ENCODE results near the gene MSI2. TPM values are rescaled to one million over a fixed set of nuclear protein-coding genes. Genes with fewer than 3 reads are reported as not detected.

Gene MSI2
- total and polyA plus RNA-seq, 2 donors (not counting 3 experiments of a cell fraction or from before 2014, with no cell fraction given): 20.9 to 59.3 TPM

DNA sequence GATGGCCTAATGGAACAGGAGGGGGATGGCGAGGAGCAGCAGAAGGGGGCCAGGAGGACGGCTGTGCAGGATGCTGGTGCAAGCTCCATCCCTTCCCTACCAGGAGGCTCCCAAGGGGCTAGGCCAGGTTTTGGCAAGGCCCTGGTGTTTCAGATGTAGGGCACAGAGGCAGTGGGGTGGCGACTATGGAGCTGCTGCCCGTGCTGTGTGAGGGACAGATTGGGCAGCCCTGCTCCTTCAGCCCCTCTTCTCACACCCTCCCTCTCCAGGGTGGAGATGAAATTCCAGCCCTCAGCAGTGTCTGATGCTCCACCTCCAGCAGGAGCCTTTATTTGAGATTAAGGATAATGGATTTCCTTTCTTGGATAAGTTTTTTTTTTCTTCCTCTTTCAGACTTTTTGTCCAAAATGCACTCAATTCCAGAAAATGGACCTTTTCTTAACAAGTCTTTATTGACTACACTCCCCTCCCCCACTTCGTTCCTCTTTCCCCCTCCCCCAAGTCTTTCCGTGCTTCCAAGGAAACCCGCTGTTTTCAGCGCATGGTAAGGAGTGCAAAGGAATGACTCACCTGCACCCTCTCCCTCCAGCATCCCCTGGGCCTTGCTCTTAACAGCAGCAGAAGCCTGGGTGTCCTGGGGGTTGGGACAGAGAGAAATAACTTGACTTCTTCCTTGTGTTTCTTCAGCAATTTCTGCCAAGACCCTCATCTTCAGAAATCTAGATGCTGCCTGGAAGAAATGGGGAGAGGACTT lies 393.6 kb downstream of the MSI2 start:
- Histone ChIP-seq H3K4me2 (ENCODE audit: insufficient read depth, low read length) (no peak overlapping the region), H3K36me3 (ENCODE audit: control insufficient read depth in 2 of 2, extremely low read depth in 1 of 2, insufficient read depth in 2 of 2, low read length in 2 of 2) (no peaks in the 10 kb centered on the region), H2AFZ (ENCODE audit: low read depth, low read length) (no peak overlapping the region), H3K9ac (replicated peaks; ENCODE audit: extremely low read depth, insufficient read depth, low read length) (no peak overlapping the region), H4K20me1 (replicated peaks; ENCODE audit: control insufficient read depth, extremely low read depth, insufficient read depth, low read length) (no peaks in the 10 kb centered on the region), H3K9me1 (replicated peaks; ENCODE audit: control insufficient read depth, extremely low read depth, insufficient read depth, low read length) (no peaks in the 10 kb centered on the region), H3K4me3 (replicated peaks in 1 of 3; ENCODE audit: insufficient read depth in 1 of 3, low read depth in 1 of 3, low read length in 3 of 3) (no peak overlapping the region), H3K27me3 (ENCODE audit: control insufficient read depth in 2 of 2, insufficient read depth in 2 of 2, low read length in 2 of 2) (no peaks in the 10 kb centered on the region), H3K27ac (ENCODE audit: insufficient read depth, low read depth, low read length) (no peak overlapping the region), H3K9me3 (replicated peaks; ENCODE audit: control insufficient read depth, insufficient read depth, low read length) (no peaks in the 10 kb centered on the region), H3K4me1 (ENCODE audit: control insufficient read depth, extremely low read depth, insufficient read depth, low read length) (no peaks in the 10 kb centered on the region), H3K79me2 (ENCODE audit: control insufficient read depth, insufficient read depth, low read length) (no peaks in the 10 kb centered on the region)
- FAIRE-seq: no peak
- POLR2A ChIA-PET: no interaction called here
- DNase-seq (ENCODE audit: low read depth, low spot score): no peak
- CTCF ChIA-PET: no interaction called here
- intact Hi-C loops (cut with micrococcal nuclease): no loop called here
- no peak for TF ChIP-seq GATA2 (IDR thresholded peaks at IDR 0.05; ENCODE audit: insufficient read depth, insufficient read length, low read depth, low read length)
- TF ChIP-seq POLR2AphosphoS5 (IDR thresholded peaks at IDR 0.05; ENCODE audit: insufficient read depth, low read depth, low read length): no peak
- no peak for TF ChIP-seq FOS (IDR thresholded peaks at IDR 0.05; ENCODE audit: borderline replicate concordance, insufficient read depth, low read length)
- no peak for TF ChIP-seq MYC (IDR thresholded peaks at IDR 0.05; ENCODE audit: low read depth, low read length)
- TF ChIP-seq JUN (IDR thresholded peaks at IDR 0.05; ENCODE audit: borderline replicate concordance, insufficient read depth, insufficient read length, low read depth): no peak
- no peak for TF ChIP-seq POLR2A (IDR thresholded peaks at IDR 0.05; ENCODE audit: low read depth, low read length)
- TF ChIP-seq, protein P1, sequence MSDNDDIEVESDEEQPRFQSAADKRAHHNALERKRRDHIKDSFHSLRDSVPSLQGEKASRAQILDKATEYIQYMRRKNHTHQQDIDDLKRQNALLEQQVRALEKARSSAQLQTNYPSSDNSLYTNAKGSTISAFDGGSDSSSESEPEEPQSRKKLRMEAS (IDR thresholded peaks at IDR 0.05; ENCODE audit: insufficient read depth, insufficient read length): no peak
- no peak for TF ChIP-seq EZH2 (IDR thresholded peaks at IDR 0.05; ENCODE audit: borderline replicate concordance, low read depth, low read length, severe bottlenecking)
- TF ChIP-seq, protein P2, sequence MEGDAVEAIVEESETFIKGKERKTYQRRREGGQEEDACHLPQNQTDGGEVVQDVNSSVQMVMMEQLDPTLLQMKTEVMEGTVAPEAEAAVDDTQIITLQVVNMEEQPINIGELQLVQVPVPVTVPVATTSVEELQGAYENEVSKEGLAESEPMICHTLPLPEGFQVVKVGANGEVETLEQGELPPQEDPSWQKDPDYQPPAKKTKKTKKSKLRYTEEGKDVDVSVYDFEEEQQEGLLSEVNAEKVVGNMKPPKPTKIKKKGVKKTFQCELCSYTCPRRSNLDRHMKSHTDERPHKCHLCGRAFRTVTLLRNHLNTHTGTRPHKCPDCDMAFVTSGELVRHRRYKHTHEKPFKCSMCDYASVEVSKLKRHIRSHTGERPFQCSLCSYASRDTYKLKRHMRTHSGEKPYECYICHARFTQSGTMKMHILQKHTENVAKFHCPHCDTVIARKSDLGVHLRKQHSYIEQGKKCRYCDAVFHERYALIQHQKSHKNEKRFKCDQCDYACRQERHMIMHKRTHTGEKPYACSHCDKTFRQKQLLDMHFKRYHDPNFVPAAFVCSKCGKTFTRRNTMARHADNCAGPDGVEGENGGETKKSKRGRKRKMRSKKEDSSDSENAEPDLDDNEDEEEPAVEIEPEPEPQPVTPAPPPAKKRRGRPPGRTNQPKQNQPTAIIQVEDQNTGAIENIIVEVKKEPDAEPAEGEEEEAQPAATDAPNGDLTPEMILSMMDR (IDR thresholded peaks at IDR 0.05; ENCODE audit: extremely low read depth in 1 of 2, insufficient read depth in 1 of 2, low read depth in 1 of 2, low read length in 2 of 2): no peak
- dilution Hi-C loops (cut with MboI; ENCODE audit: extremely low pct_ligation_motif_present, low sequenced_read_pairs): no loop called here
- no TSS peak for BruUV-seq (replicated peaks)

Data from endothelial cell of umbilical vein (primary cell).